C1 segment of cervical spinal cord (tissue), 14 donors: ENCODE results near the gene CTBS.
"Not testable (repeated sequence)": the region's sequence is repeated elsewhere in the genome, so short reads cannot be mapped to it uniquely, and the experiment has no call there.

Experiments used
- DNase-seq, 14 donors: peaks; one replicate each; lab custom pipeline; 2025; lab: John Stamatoyannopoulos, UW

CTBS gene

GRCh38 chr1:84573967-84574842, at the start of gene CTBS:
Gene CTBS (minus strand): TSS chr1:84574440. CDS start chr1:84574415, 25 bp downstream.
- peak; percentile 7 to 85 (median 71) for DNase-seq

- DNase-seq: no peak
Observed at GRCh38 chr1:84621553-84621952, 47.3 kb upstream of the CTBS start.

- DNase-seq: peak in 13 of 14 donors; percentile 38 to 85 (median 79)
Observed at GRCh38 chr1:84620720-84621313, 46.6 kb upstream of the CTBS start.

- DNase-seq: peak in 7 of 14 donors; percentile 1 to 39 (median 22)
Observed at GRCh38 chr1:84619383-84620102, 45.3 kb upstream of the CTBS start.

GRCh38 chr1:84617349-84617748, 43.1 kb upstream of the CTBS start:
- no peak for DNase-seq

- DNase-seq: no peak
Observed at GRCh38 chr1:84615790-84616189, 41.5 kb upstream of the CTBS start.

- DNase-seq: no peak
Observed at GRCh38 chr1:84613887-84614286, 39.6 kb upstream of the CTBS start.

- DNase-seq: no peak
Observed at GRCh38 chr1:84613026-84613425, 38.8 kb upstream of the CTBS start.

- DNase-seq: no peak
Observed at GRCh38 chr1:84611796-84612195, 37.6 kb upstream of the CTBS start.

- no peak for DNase-seq
Observed at GRCh38 chr1:84611091-84611490, 36.9 kb upstream of the CTBS start.

- no peak for DNase-seq
Observed at GRCh38 chr1:84606977-84607376, 32.7 kb upstream of the CTBS start.

- DNase-seq: no peak
Observed at GRCh38 chr1:84605157-84605556, 30.9 kb upstream of the CTBS start.

- peak in 1 of 14 donors; percentile 30 for DNase-seq
Observed at GRCh38 chr1:84603941-84604830, 29.9 kb upstream of the CTBS start.

GRCh38 chr1:84603223-84603622, 29.0 kb upstream of the CTBS start:
- no peak for DNase-seq

- no peak for DNase-seq
Observed at GRCh38 chr1:84600796-84601195, 26.6 kb upstream of the CTBS start.

- DNase-seq: no peak
Observed at GRCh38 chr1:84598846-84599741, 24.9 kb upstream of the CTBS start.

- no peak for DNase-seq
Observed at GRCh38 chr1:84598418-84598817, 24.2 kb upstream of the CTBS start.

- DNase-seq: no peak
Observed at GRCh38 chr1:84597011-84597410, 22.8 kb upstream of the CTBS start.

- DNase-seq: not testable (repeated sequence)
Observed at GRCh38 chr1:84594959-84595358, 20.7 kb upstream of the CTBS start.

- no peak for DNase-seq
Observed at GRCh38 chr1:84587099-84587498, 12.9 kb upstream of the CTBS start.
